Parathyroid adenoma (tissue), 2 donors: ENCODE data around the gene FZR1.

Experiments
- H2AFZ ChIP-seq: fragments of 300-600 bp; sonication (generic); one replicate; pipeline ENCODE4 v1.7.0; 2017; ENCODE audit warnings: antibody characterized with exemption, mild to moderate bottlenecking
- H3K27ac ChIP-seq: fragments of 300-600 bp; sonication (generic); one replicate; pipeline ENCODE4 v1.7.0; 2017
- H3K27me3 ChIP-seq: fragments of 300-600 bp; sonication (generic); one replicate; pipeline ENCODE4 v1.7.0; 2017; ENCODE audit warnings: low read length; ENCODE audit not compliant: control insufficient read depth, insufficient read depth
- H3K36me3 ChIP-seq: fragments of 300-600 bp; sonication (generic); one replicate; pipeline ENCODE4 v1.7.0; 2017; ENCODE audit warnings: low read length; ENCODE audit not compliant: control insufficient read depth, insufficient read depth
- H3K4me1 ChIP-seq: fragments of 300-600 bp; sonication (generic); one replicate; pipeline ENCODE4 v1.7.0; 2017; ENCODE audit warnings: control low read depth
- H3K4me2 ChIP-seq: fragments of 300-600 bp; sonication (generic); one replicate; pipeline ENCODE4 v1.7.0; 2017; ENCODE audit warnings: low read length
- H3K4me3 ChIP-seq: fragments of 300-600 bp; sonication (generic); one replicate; pipeline ENCODE4 v1.7.0; 2017; ENCODE audit warnings: low read depth, low read length
- H3K79me2 ChIP-seq: fragments of 300-600 bp; sonication (generic); one replicate; pipeline ENCODE4 v1.7.0; 2017; ENCODE audit warnings: control low read depth
- H3K9ac ChIP-seq: fragments of 300-600 bp; sonication (generic); one replicate; pipeline ENCODE4 v1.7.0; 2017; ENCODE audit warnings: mild to moderate bottlenecking
- H3K9me3 ChIP-seq: fragments of 300-600 bp; sonication (generic); one replicate; pipeline ENCODE4 v1.7.0; 2017; ENCODE audit warnings: low read length; ENCODE audit not compliant: control insufficient read depth
- CTCF ChIP-seq: fragments of 300-600 bp; sonication (generic); IDR thresholded peaks from one replicate; pipeline ENCODE4 v1.7.0; 2017; ENCODE audit warnings: antibody characterized with exemption, mild to moderate bottlenecking
- donor health status: primary hyperparathyroidism.

The FZR1 gene

DNA sequence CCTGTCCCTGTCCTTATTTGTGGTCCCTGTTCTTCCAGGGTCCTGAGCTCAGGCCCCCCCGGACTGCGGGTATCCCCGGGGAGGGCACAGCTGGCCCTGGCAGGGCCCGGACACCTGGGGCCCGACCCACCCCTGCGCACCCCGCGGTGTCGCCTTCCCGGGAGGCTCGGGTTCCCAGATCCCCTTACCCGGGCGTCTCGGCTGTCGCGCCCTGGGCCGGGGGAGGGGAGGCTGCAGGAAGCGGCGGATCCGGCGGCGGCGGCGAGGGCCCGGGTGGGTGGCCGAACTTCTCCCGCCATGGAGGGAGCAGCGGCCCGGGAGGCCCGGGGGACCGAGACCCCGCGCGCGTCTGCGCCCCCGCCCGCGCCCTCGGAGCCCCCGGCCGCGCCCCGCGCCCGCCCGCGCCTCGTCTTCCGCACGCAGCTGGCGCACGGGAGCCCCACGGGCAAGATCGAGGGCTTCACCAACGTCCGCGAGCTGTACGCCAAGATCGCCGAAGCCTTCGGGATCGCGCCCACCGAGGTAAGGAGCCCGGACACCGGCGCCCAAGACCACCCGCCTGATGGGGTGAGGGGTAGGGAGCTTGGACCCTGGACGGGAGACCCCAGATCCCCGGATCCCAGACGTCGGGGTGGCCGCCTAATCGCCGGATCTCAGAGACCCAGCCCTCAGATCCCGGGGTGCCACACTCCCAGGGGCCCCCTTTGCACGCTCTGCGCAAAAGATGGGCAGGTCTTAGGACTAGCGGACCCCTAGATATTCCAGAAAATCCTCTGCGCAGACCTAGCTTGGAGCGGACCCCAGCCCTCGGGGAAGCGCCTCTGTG is 79.4 kb downstream of the FZR1 start, which contains the start of gene GIPC3:
Gene GIPC3, plus strand, starts transcription at position 178 of the 826 bp plus-strand sequence. Its CDS starts 120 bp downstream, at position 298.
- H3K27ac ChIP-seq = no peak within 1 kb of the TSS
- peak within 1 kb of the TSS; percentile 33 for H3K4me3 ChIP-seq

GRCh38 chr19:3586127-3586626 is 80.1 kb downstream of the FZR1 start:
- Histone ChIP-seq H3K36me3 (no peaks in the 10 kb centered on the region), H3K27me3 (no peaks in the 10 kb centered on the region), H3K9ac (no peak overlapping the region), H3K9me3 (no peaks in the 10 kb centered on the region), H3K27ac (no peak overlapping the region), H2AFZ (peak overlapping the region; percentile 46), H3K4me3 (peak overlapping the region; percentile 33), H3K4me2 (peak overlapping the region; percentile 77), H3K4me1 (no peaks in the 10 kb centered on the region), H3K79me2 (no peaks in the 10 kb centered on the region)
- TF ChIP-seq CTCF = peak; percentile 39

More for the DNA sequence above, 79.4 kb downstream of the FZR1 start, which contains the start of gene GIPC3:
- Histone ChIP-seq H3K9me3 (no peaks in the 10 kb centered on the region), H2AFZ (peak within 1 kb of the TSS; percentile 46), H3K36me3 (no peaks in the 10 kb centered on the region), H3K4me2 (peak within 1 kb of the TSS; percentile 77), H3K4me1 (no peaks in the 10 kb centered on the region), H3K9ac (no peak within 1 kb of the TSS), H3K79me2 (no peaks in the 10 kb centered on the region), H3K27me3 (no peaks in the 10 kb centered on the region)
- TF ChIP-seq CTCF = no peak

- H2AFZ ChIP-seq = no peak overlapping the region
- no peak overlapping the region for H3K9ac ChIP-seq
- H3K36me3 ChIP-seq = no peaks in the 10 kb centered on the region
- H3K4me1 ChIP-seq = no peaks in the 10 kb centered on the region
- no peak for TF ChIP-seq CTCF
- H3K9me3 ChIP-seq = no peaks in the 10 kb centered on the region
- H3K27me3 ChIP-seq = no peaks in the 10 kb centered on the region
- no peaks in the 10 kb centered on the region for H3K79me2 ChIP-seq
- H3K4me3 ChIP-seq = no peak overlapping the region
- peak overlapping the region; percentile 5 for H3K4me2 ChIP-seq
- H3K27ac ChIP-seq = no peak overlapping the region
Observed at GRCh38 chr19:3586707-3587346, 80.7 kb downstream of the FZR1 start.
